Activated naive CD4-positive, alpha-beta T cell treated with anti-CD3 and anti-CD28 coated beads, Interleukin-2, amount 50 U/mL, for 24 hours (primary cell): Measurements from ENCODE around the gene POLR1D.
"Not testable (repeated sequence)": the region's sequence is repeated elsewhere in the genome, so short reads cannot be mapped to it uniquely, and the experiment has no call there.

Experiments used
- H3K27ac Mint-ChIP-seq: one replicate; pipeline ENCODE4 v1.8.0; 2021; ENCODE audit warnings: mild to moderate bottlenecking, mixed read lengths
- H3K27me3 Mint-ChIP-seq: one replicate; pipeline ENCODE4 v1.8.0; 2021; ENCODE audit warnings: mixed read lengths
- H3K36me3 Mint-ChIP-seq: one replicate; pipeline ENCODE4 v1.8.0; 2021; ENCODE audit warnings: mixed read lengths
- H3K4me1 Mint-ChIP-seq: one replicate; pipeline ENCODE4 v1.8.0; 2021; ENCODE audit warnings: mixed read lengths
- H3K4me3 Mint-ChIP-seq: one replicate; pipeline ENCODE4 v1.8.0; 2021; ENCODE audit warnings: mild to moderate bottlenecking, mixed read lengths
- H3K9me3 Mint-ChIP-seq: one replicate; pipeline ENCODE4 v1.8.0; 2021; ENCODE audit warnings: mixed read lengths

Gene POLR1D

DNA sequence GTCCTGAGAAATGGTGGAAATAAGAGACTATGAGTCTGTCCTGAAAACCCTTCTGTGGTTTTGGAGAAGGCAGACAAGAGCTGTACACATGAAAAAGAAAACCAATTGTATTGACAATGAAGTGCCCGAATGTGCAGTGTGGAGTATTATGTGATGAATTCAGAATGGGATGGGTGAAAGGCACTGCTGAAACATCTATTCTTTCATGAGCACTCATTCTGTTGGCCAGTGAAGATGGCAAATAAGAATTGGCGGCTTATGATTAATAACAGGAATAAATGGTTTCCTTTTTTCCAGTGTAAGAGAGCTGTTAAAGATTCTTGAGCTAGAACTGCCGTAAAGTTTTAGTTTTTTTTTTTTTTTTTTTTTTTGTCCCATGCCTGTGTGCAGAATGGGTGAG, 5.7 kb downstream of the POLR1D start:
- no peak overlapping the region for H3K4me3 Mint-ChIP-seq
- H3K27ac Mint-ChIP-seq = no peak overlapping the region
- H3K36me3 Mint-ChIP-seq = peaks cover 40% of the 10 kb centered on the region
- peaks cover 5% of the 10 kb centered on the region for H3K9me3 Mint-ChIP-seq
- no peaks in the 10 kb centered on the region for H3K27me3 Mint-ChIP-seq
- H3K4me1 Mint-ChIP-seq = peaks cover 91% of the 10 kb centered on the region

DNA sequence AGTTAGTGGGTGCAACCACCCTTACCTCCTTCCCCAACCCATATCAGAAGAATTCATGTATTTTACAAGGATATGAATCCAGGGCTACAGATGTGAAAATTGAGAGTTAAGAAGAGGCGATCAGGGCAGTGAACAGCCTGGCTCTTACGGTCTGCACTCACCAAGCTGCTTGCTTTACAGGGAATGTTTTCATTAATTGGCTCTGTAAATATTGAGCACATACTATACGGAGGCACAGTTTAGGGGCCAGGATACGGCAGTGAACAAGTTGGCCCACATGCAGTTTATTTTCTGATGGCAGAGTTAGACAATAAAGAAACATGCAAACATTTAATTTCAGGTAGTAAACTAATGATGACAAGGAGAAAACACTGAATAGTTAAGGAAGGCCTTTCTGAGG, 6.4 kb downstream of the POLR1D start:
- Mint-ChIP-seq H3K9me3 (peaks cover 5% of the 10 kb centered on the region), H3K27ac (no peak overlapping the region)

DNA sequence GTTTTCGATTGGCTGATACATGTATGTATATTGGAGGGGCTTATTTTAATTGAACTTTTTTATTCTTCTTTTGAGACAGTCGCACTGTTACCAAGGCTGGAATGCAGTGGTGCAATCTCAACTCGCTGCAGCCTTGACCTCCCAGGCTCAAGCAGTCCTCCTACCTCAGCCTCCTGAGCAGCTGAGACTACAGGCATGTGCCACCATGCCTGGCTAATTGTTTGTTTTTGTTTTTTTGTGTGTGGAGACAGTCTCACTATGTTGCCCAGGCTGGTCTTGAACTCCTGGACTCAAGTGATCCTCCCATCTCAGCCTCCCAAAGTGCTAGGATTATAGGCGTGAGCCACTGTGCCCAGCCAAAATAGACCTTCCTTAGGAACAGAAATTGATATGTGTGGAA, 7.1 kb downstream of the POLR1D start:
- H3K9me3 Mint-ChIP-seq, H3K27me3 Mint-ChIP-seq, H3K27ac Mint-ChIP-seq, H3K4me3 Mint-ChIP-seq: not testable (repeated sequence)
- peaks cover 36% of the 10 kb centered on the region for H3K36me3 Mint-ChIP-seq
- peaks cover 86% of the 10 kb centered on the region for H3K4me1 Mint-ChIP-seq

More for the DNA sequence above, 6.4 kb downstream of the POLR1D start:
- Mint-ChIP-seq H3K4me3 (no peak overlapping the region), H3K27me3 (no peaks in the 10 kb centered on the region), H3K4me1 (peaks cover 91% of the 10 kb centered on the region), H3K36me3 (peaks cover 41% of the 10 kb centered on the region)

DNA sequence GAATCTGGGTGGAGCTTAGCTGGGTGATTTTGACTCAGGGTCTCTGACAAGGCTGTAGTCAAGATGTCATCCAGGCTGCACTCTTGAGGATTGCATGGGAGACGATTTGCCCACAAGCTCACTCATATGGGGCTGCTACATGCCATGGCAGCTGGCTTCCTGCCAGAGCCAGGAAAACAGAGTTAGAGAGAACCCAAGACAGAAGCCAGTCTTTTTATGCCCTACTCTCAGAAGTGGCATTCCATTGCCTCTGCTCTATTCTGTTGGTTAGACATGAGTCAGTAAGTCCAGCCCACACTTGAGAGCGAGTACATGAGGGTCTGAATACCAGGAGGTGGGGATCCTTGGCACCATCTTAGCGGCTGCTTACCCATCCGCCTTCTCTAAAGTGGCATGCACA, 9.5 kb downstream of the POLR1D start:
- Mint-ChIP-seq H3K4me3 (no peak overlapping the region), H3K4me1 (peaks cover 79% of the 10 kb centered on the region), H3K27me3 (no peaks in the 10 kb centered on the region), H3K9me3 (no peaks in the 10 kb centered on the region), H3K36me3 (peaks cover 20% of the 10 kb centered on the region), H3K27ac (no peak overlapping the region)

DNA sequence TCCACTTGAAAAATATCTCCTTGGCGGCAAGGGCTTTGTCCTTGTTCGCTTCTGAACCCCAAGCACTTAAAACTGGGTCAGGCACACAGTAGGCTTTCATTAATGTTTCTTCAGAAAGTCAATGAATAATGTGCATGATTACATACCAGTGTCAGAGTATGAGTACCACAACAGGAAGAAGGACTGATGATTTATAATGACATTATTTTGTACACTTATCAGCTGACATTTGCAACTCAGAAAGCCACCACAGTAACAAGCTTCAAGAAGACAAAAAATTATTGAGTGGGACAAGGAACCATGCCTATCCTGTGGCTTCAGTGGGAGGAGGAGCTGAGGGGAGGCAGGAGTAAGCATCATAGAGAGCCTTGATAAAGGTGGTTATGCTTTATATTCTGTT, 10.0 kb downstream of the POLR1D start:
- H3K9me3 Mint-ChIP-seq = no peaks in the 10 kb centered on the region
- H3K27me3 Mint-ChIP-seq = no peaks in the 10 kb centered on the region
- H3K4me3 Mint-ChIP-seq = no peak overlapping the region
- H3K27ac Mint-ChIP-seq = no peak overlapping the region
- H3K36me3 Mint-ChIP-seq = peaks cover 20% of the 10 kb centered on the region
- peaks cover 79% of the 10 kb centered on the region for H3K4me1 Mint-ChIP-seq

DNA sequence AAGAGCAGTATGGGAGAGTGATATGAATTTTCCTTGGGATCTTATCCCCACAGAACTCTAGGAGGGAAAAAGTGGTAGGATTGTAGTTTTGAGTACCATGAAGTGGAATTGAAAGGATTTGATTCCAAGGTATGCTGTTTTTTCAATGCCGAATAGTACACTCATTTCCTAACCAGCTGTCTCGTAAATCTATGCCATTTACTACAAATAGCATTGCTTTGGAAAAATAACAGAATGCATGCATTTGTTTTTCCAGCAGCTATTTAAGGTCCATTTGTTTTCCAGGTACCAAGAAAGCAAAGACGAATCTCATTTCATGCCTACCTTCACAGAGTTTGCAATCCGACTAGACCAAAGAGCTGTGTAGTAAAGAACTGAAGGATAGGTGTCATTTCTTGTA, 10.5 kb downstream of the POLR1D start:
- H3K27ac Mint-ChIP-seq = peak overlapping the region; percentile 65
- H3K27me3 Mint-ChIP-seq = no peaks in the 10 kb centered on the region
- H3K9me3 Mint-ChIP-seq = no peaks in the 10 kb centered on the region
- peaks cover 79% of the 10 kb centered on the region for H3K4me1 Mint-ChIP-seq
- H3K36me3 Mint-ChIP-seq = peaks cover 21% of the 10 kb centered on the region
- H3K4me3 Mint-ChIP-seq = no peak overlapping the region

DNA sequence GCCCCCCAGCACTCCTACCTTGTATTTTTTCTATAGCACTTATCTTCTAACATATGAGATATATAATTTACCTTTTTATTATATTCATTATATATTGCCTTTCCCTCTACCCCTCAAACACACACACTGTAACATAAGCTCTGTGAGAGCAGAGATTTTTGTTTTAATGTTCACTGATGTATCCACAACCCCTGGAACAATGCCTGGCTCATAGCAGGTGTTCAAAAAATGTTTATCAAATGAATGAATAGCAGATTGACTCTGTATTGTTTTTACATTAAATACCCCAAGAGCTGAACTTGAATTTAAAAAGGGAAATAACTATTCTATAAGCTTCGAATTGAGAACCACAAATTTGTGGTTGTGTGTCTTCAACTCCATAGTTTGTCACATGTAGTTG, 11.0 kb downstream of the POLR1D start:
- no peaks in the 10 kb centered on the region for H3K9me3 Mint-ChIP-seq
- H3K27me3 Mint-ChIP-seq = no peaks in the 10 kb centered on the region
- peaks cover 75% of the 10 kb centered on the region for H3K4me1 Mint-ChIP-seq
- peaks cover 18% of the 10 kb centered on the region for H3K36me3 Mint-ChIP-seq
- H3K27ac Mint-ChIP-seq = no peak overlapping the region
- no peak overlapping the region for H3K4me3 Mint-ChIP-seq

DNA sequence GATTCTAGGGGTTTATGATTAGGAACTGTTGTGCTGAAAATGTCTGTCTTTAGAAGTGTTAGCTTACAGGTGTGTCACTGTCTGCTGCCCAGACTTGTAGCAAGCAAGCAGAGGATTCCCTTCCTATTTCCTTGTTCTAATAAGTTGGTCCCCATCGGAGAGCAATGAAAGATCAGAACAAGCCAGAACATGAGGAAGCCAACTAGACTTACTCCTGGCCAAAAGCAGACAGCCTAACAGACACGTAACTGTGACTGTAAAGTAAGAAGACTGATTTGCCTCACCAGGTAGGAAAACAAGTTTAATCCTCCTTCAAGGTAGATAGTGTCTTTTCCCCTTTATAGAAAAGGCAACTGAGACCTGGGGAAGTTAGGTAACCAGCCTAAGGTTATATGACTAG, 12.5 kb downstream of the POLR1D start:
- Mint-ChIP-seq H3K9me3 (no peaks in the 10 kb centered on the region), H3K27ac (no peak overlapping the region), H3K4me3 (no peak overlapping the region), H3K27me3 (no peaks in the 10 kb centered on the region), H3K36me3 (peaks cover 17% of the 10 kb centered on the region), H3K4me1 (peaks cover 73% of the 10 kb centered on the region)

DNA sequence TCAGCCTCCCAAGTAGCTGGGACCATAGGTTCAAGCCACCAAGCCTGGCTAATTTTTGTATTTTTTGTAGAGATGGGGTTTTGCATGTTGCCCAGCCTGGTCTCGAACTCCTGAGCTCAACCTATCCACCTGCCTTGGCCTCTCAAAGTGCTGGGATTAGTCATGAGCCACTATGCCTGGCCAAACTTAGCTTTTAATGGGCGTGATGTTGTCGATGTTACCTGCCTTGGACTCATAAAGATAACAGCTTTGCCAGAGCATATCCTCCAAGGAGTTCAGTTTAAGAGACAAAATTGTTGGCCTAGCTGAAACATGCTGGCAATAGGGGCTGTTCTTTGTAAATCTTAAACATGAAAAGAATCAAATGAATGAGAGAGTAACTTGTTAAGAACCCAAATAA, 13.1 kb downstream of the POLR1D start:
- H3K9me3 Mint-ChIP-seq = no peaks in the 10 kb centered on the region

DNA sequence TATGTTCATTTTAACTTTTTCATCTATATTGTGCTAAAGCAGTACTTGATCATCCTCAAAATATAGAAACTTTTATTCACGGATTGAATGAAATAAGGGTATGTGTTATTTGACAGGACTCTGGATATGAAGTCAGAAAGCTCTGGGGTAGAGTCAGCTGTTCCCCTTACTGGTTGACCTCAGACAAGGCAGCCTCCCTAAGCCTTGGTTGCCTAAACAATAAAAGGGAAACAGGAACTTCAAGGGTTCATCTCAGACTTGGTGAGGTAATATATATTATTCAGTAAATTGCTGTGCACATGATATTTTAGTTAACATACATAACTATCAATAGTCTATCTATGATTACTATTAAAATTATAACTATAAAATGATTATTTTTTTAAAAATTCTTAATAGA, 13.6 kb downstream of the POLR1D start:
- no peaks in the 10 kb centered on the region for H3K9me3 Mint-ChIP-seq
- peaks cover 80% of the 10 kb centered on the region for H3K4me1 Mint-ChIP-seq
- H3K27me3 Mint-ChIP-seq = no peaks in the 10 kb centered on the region
- H3K36me3 Mint-ChIP-seq = peaks cover 21% of the 10 kb centered on the region
- no peak overlapping the region for H3K4me3 Mint-ChIP-seq
- H3K27ac Mint-ChIP-seq = no peak overlapping the region

More for the DNA sequence above, 13.1 kb downstream of the POLR1D start:
- Mint-ChIP-seq H3K27ac (no peak overlapping the region), H3K36me3 (peaks cover 17% of the 10 kb centered on the region), H3K4me1 (peaks cover 77% of the 10 kb centered on the region), H3K4me3 (no peak overlapping the region), H3K27me3 (no peaks in the 10 kb centered on the region)

DNA sequence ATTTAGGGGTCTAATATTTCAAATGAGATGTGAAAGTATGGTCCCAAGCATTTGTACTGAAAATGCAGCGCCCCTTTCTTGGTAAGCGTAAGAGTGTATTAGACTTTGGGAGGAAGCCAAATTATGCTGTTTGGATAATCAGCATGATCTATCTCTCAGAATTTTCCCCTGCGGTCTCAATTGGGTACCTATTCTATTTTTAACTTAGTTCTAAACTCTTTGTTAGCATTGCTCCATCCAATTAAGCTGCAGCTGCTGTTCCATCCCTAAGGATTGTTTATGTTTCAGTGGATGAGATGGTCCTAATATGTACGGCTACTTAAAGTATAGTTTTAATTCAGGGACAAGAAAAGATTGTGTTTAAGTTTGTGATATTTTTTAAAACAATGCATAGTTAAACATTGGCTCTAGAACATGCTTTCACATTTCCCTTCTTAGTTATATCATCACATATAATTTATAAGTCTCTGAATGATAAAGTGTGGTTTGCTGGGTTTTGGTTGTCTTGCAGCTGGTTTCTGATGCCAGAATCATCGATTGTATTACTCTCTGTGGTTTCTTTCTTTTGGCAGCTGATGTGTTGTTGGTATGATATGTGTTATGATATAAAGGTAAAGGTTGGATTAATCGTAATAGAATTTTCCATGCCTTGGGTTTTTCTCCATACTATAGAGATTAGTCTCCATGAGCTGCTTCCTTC, 15.0 kb downstream of the POLR1D start:
- H3K4me1 Mint-ChIP-seq = peaks cover 66% of the 10 kb centered on the region
- H3K36me3 Mint-ChIP-seq = peaks cover 16% of the 10 kb centered on the region
- no peaks in the 10 kb centered on the region for H3K27me3 Mint-ChIP-seq
- no peaks in the 10 kb centered on the region for H3K9me3 Mint-ChIP-seq
- H3K4me3 Mint-ChIP-seq = no peak overlapping the region
- H3K27ac Mint-ChIP-seq = peak overlapping the region; percentile 18

DNA sequence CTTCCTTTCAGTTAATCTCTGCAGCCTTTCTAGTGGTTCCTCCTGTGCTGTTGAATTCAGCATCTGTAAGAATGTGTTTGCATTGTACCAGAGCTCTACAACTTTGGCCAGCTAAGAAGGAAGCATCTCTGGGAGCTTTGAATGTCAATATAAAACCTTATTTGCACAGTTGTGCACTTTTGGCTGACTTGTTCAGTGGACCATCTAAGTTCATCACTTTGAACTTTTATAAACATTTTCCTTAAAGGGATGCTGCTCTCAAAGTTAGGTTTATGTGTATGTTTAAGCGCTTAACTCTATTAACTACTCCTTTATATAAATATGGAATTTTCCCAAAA, 15.6 kb downstream of the POLR1D start:
- H3K4me3 Mint-ChIP-seq = no peak overlapping the region
- no peaks in the 10 kb centered on the region for H3K27me3 Mint-ChIP-seq
- H3K27ac Mint-ChIP-seq = peak overlapping the region; percentile 18
- H3K4me1 Mint-ChIP-seq = peaks cover 66% of the 10 kb centered on the region
- H3K36me3 Mint-ChIP-seq = peaks cover 11% of the 10 kb centered on the region
- no peaks in the 10 kb centered on the region for H3K9me3 Mint-ChIP-seq

DNA sequence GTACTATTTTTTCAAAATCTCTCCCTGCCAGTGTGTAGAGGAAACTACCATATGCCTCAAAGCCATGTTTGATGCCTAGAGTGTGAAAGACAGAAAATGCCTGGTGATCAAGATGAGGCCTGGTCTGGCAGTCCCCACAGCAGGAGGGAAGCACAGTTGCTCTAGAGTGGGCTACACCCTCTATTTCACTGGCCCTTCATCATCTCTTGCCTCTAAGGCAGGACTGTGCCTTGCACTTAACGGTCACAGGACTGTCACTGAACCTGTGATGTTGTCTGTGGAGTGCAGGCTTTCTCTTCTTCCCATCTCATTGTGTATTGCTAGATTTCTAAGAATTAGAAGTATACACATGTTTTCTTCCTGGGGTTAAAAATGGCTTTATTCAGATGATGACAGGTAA, 16.3 kb downstream of the POLR1D start:
- peaks cover 66% of the 10 kb centered on the region for H3K4me1 Mint-ChIP-seq
- H3K36me3 Mint-ChIP-seq = peaks cover 8% of the 10 kb centered on the region
- H3K4me3 Mint-ChIP-seq = no peak overlapping the region
- no peaks in the 10 kb centered on the region for H3K9me3 Mint-ChIP-seq
- no peaks in the 10 kb centered on the region for H3K27me3 Mint-ChIP-seq
- H3K27ac Mint-ChIP-seq = no peak overlapping the region

DNA sequence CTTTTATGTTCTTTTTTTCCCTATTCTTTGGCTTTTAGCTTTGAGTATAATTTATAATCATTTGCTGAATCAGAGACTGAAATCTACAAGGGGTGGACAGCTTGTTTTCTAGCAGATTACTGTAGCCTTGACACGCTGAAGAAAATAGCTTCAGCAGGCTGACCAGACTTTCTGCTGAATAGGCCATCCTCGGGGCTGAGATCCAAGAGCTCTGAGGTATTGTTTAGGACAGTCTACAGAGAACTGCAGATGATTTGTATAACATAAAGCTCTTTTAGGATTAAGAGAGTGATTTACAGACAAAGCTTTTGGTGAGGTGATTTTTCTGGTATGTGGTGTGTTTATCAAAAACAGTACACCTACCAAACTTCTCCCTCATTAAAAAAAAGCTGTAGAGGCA, 16.8 kb downstream of the POLR1D start:
- Mint-ChIP-seq H3K9me3 (no peaks in the 10 kb centered on the region), H3K4me3 (no peak overlapping the region), H3K4me1 (peaks cover 71% of the 10 kb centered on the region), H3K27me3 (no peaks in the 10 kb centered on the region), H3K36me3 (peaks cover 8% of the 10 kb centered on the region), H3K27ac (no peak overlapping the region)

DNA sequence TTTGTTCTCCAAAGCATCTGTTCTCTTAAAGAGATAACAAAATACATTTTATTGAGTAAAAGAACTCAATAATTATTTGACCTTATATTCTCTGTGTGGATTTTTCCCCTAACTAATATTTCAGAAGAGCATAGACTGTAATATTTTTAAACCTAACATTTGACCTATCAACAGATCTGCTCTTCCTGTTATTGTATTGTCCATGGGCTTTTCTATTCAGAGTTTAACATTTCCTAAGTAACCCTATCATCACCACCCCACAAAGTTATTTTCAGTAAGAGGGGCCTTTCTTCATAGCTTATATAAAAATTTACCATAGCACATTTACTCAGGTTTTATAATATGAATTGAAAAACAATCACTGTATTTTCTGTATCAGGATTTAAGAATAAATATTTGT, 17.5 kb downstream of the POLR1D start:
- no peaks in the 10 kb centered on the region for H3K9me3 Mint-ChIP-seq
- no peak overlapping the region for H3K27ac Mint-ChIP-seq
- no peaks in the 10 kb centered on the region for H3K27me3 Mint-ChIP-seq
- peaks cover 70% of the 10 kb centered on the region for H3K4me1 Mint-ChIP-seq
- H3K36me3 Mint-ChIP-seq = peaks cover 9% of the 10 kb centered on the region
- H3K4me3 Mint-ChIP-seq = no peak overlapping the region

DNA sequence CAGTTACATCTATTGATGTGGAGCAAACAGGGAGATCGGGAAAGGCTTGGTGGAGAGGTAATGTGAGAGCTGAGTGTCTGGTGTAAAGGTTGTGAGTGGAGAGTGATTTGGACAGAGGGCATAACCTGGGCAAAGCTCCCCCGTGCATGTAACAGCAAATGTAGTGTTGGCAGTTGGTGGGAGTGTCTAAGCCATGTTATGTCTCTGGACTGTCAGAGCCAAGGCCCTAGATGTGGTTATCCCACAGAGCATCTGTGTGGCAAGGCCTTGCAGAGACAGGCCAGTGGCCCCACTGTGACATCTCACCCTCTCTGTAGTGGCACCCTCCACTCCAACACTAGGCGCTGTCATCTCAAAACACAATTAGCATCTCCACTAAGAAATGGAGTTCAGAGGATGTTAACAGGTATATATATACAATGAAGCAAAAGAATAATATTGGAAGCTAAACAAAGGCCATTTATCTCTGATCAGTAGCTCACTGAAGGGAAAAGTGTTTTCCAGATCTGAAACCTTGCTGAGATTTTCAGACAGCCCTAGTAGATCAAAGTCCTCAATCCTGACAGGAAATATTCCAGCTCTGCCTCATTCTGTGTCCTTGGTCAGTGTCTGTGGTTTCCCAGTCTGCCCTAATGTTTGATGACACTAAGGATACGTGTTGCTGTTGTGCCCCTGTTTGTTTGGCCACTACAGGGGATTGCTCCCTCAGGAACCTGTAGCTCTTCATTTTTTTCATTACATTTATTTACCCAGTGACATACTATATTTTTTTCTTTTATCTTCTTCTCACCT, 20.2 kb downstream of the POLR1D start:
- Mint-ChIP-seq H3K27ac (no peak overlapping the region), H3K4me3 (no peak overlapping the region), H3K36me3 (peaks cover 19% of the 10 kb centered on the region), H3K27me3 (no peaks in the 10 kb centered on the region), H3K4me1 (peaks cover 64% of the 10 kb centered on the region), H3K9me3 (no peaks in the 10 kb centered on the region)
